Measurements from ENCODE around the gene AUTS2.

Gene AUTS2

GRCh38 chr7:70670288-70670687 lies 1072.0 kb downstream of the AUTS2 start:
- DNase-seq (ENCODE audit: low read depth): no peak
- no peak for TF ChIP-seq CTCF (conservative IDR thresholded peaks at IDR 0.05; ENCODE audit: low read depth, low read length)
- H3K4me3 ChIP-seq (ENCODE audit: low read length): no peak overlapping the region

DNA sequence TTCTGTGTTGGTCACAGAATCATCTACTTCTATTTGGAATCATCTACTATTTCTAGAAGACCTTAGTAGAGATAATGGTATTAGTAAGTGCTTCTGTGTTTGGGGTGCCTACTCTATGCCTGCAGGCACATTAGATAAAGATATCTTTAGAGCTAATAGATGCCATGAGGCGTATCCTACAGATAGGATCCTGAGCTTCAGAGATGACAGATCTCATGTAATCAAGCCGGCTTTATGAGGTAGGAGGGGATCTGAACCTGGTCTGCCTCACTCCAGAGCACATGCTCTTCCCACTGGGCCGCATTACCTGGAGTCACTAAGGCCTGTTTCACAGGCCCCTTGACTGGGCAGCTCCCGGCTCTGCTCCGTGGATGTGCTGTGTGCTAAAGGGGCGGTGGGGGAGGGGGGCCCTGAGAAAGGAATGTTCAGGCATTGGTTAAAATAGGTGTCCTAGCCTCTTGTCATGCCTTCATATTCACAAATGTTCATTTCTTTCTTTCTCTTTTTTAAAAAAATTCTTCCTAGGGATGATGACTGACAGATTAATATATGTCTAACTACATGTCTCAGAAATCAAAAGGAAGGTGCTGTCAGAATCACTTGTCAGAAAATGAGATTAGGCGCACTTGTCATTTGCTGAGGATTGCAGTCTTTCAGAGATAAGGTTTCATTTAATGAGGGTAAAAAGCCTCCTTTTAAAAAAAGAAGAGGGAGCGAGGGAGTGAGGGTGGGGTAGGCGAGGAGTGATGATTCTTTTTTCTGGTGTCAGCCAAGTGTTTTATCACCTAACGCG lies 1075.7 kb downstream of the AUTS2 start:
- TF ChIP-seq CTCF (conservative IDR thresholded peaks at IDR 0.05; ENCODE audit: low read depth, low read length): no peak
- DNase-seq (ENCODE audit: low read depth): no peak
- H3K4me3 ChIP-seq (ENCODE audit: low read length): no peak overlapping the region

DNA sequence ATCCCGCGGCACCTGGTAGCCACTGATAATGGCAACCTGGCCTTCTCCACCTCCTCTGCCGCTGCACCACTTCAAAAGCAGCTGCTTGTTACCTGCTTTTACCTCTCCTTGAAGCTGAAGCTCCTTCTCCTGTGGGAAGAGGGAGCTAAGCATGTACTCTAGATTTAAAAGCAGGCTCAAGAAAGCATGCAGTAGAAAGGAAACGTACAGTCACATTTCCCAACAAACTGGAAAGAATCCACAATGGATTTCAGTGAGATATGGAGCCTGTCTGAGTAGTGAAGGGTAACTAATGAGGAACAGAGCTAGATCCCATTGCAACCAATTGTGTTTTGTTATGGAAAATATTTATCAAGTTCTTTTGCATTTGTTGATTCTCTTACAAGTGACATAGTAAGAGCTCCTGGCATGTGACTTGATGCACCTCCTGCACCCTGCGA lies 1076.3 kb downstream of the AUTS2 start:
- no peak for TF ChIP-seq CTCF (conservative IDR thresholded peaks at IDR 0.05; ENCODE audit: low read depth, low read length)
- DNase-seq (ENCODE audit: low read depth): no peak
- H3K4me3 ChIP-seq (ENCODE audit: low read length): no peak overlapping the region

DNA sequence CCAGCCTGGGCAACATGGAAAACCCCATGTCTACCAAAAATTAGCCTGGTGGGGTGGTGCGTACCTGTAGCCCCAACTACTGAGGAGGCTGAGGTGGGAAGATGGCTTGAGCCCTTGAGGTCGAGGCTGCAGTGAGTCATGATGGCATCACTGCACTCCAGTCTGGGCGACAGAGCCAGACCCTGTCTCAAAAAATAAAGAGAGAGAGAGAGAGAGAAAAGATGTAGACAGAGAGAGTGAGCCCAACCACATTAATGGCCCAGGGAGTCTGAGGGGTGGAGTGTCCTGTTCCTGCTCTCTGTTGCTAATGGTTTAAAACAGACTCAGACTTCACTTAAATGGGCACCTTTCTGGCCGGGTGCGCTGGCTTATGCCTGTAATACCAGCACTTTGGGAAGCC lies 1078.0 kb downstream of the AUTS2 start:
- no peak for TF ChIP-seq CTCF (conservative IDR thresholded peaks at IDR 0.05; ENCODE audit: low read depth, low read length)
- H3K4me3 ChIP-seq (ENCODE audit: low read length): no peak overlapping the region

DNA sequence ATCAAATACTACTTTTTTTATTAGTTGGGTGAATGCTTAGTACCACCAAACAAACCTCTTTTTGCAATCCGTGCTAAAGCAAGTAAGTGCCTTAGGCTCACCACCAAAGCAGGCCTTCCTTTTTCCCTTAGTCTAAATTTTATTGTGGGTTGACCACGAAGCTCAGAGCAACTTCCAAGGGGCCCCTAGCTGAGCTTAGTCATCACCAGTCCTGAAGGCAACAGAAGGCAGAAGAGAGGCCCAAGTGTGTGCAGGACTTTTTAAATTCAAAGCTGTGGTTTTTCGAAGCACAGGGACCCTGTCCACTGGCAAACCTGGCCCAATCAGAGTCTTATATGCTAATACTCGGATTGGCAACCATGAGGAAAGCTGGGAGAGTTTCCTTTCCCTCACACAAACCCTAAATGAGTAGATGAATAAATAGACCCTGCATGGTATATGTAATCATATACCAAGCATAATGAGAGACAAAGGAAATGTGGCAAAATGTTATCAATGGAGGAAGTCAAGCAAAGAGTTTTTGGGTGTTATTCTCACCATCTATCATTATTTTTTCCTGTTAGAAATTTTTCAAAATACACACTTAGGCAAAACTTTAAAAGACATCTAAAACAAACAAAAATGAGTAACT lies 1080.5 kb downstream of the AUTS2 start:
- H3K4me3 ChIP-seq (ENCODE audit: low read length): no peak overlapping the region
- DNase-seq (ENCODE audit: low read depth): no peak
- TF ChIP-seq CTCF (conservative IDR thresholded peaks at IDR 0.05; ENCODE audit: low read depth, low read length): no peak

More for the DNA sequence above, 1078.0 kb downstream of the AUTS2 start:
- DNase-seq (ENCODE audit: low read depth): no peak

DNA sequence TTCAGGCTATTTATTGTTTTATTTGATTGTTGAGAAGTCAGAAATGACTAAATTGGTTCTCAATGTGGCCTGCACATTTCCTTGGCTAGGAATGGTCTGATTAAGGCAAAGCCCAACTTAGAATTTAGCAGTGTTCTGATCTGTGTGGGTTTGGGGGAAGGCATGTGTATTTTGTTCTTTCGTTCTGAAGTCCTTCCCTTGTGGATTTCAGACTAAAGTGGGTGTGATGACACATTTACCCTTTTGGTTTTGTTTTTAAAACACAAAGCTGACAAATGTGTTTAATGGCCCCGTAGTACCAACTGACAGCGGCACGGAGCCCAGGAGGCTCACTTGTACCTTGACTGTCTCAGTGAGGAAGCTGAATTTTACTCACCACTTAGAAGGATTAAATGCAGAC lies 1081.4 kb downstream of the AUTS2 start:
- no peak for DNase-seq (ENCODE audit: low read depth)
- H3K4me3 ChIP-seq (ENCODE audit: low read length): no peak overlapping the region
- TF ChIP-seq CTCF (conservative IDR thresholded peaks at IDR 0.05; ENCODE audit: low read depth, low read length): no peak

GRCh38 chr7:70680306-70680705 lies 1082.0 kb downstream of the AUTS2 start:
- no peak overlapping the region for H3K4me3 ChIP-seq (ENCODE audit: low read length)
- TF ChIP-seq CTCF (conservative IDR thresholded peaks at IDR 0.05; ENCODE audit: low read depth, low read length): no peak
- DNase-seq (ENCODE audit: low read depth): no peak
